Measurements from ENCODE around the gene LHPP. TPM values are rescaled to one million over a fixed set of nuclear protein-coding genes. Genes with fewer than 3 reads are reported as not detected.

LHPP gene
- total RNA-seq, 1 donor from 2014 or later, result 12.1 TPM

- no peak for TF ChIP-seq CTCF (conservative IDR thresholded peaks at IDR 0.05; ENCODE audit: low read depth, low read length)
- H3K4me3 ChIP-seq (ENCODE audit: low read depth, low read length), result no peak overlapping the region
- DNase-seq (ENCODE audit: low read depth), result no peak
These were observed 128.8 kb downstream of the LHPP start for GRCh38 chr10:124590216-124591122.

GRCh38 chr10:124591123-124591495, 129.5 kb downstream of the LHPP start:
- H3K4me3 ChIP-seq (ENCODE audit: low read depth, low read length), result no peak overlapping the region
- TF ChIP-seq CTCF (conservative IDR thresholded peaks at IDR 0.05; ENCODE audit: low read depth, low read length), result no peak
- no peak for DNase-seq (ENCODE audit: low read depth)

GRCh38 chr10:124592101-124592500, 130.5 kb downstream of the LHPP start:
- no peak for TF ChIP-seq CTCF (conservative IDR thresholded peaks at IDR 0.05; ENCODE audit: low read depth, low read length)
- no peak for DNase-seq (ENCODE audit: low read depth)
- H3K4me3 ChIP-seq (ENCODE audit: low read depth, low read length), result no peak overlapping the region

- DNase-seq (ENCODE audit: low read depth), result no peak
- TF ChIP-seq CTCF (conservative IDR thresholded peaks at IDR 0.05; ENCODE audit: low read depth, low read length), result no peak
- no peak overlapping the region for H3K4me3 ChIP-seq (ENCODE audit: low read depth, low read length)
These were observed 131.3 kb downstream of the LHPP start for GRCh38 chr10:124592736-124593430.

GRCh38 chr10:124593431-124593985, 131.9 kb downstream of the LHPP start:
- DNase-seq (ENCODE audit: low read depth), result no peak
- no peak for TF ChIP-seq CTCF (conservative IDR thresholded peaks at IDR 0.05; ENCODE audit: low read depth, low read length)
- no peak overlapping the region for H3K4me3 ChIP-seq (ENCODE audit: low read depth, low read length)

GRCh38 chr10:124594240-124594639, 132.6 kb downstream of the LHPP start:
- H3K4me3 ChIP-seq (ENCODE audit: low read depth, low read length), result no peak overlapping the region
- no peak for TF ChIP-seq CTCF (conservative IDR thresholded peaks at IDR 0.05; ENCODE audit: low read depth, low read length)
- DNase-seq (ENCODE audit: low read depth), result no peak
